Small intestine (tissue), 7 donors: ENCODE measurements around the gene MYOG. TPM values are rescaled to one million over a fixed set of nuclear protein-coding genes. Genes with fewer than 3 reads are reported as not detected.
A peak's percentile ranks its signal among the peaks of the same experiment; 100 is the strongest.

ENCODE experiments used
- DNase-seq, 2 donors: peaks; one replicate each; pipeline versions ENCODE4 v3.0.0 to v3.0.0-alpha.2; 2013
- FAIRE-seq: peaks from 2 replicates; lab custom pipeline; 2012; peaks lifted over from hg19 to GRCh38; lab: Jason Lieb, UNC
- H3K27ac ChIP-seq, 3 donors: one replicate each; pipeline ENCODE4 v1.5.1; 2013; ENCODE audit warnings: low read length in 2 of 3, mild to moderate bottlenecking in 2 of 3, control low read depth in 1 of 3, inconsistent platforms in 1 of 3, low read depth in 1 of 3, moderate library complexity in 1 of 3
- H3K27me3 ChIP-seq, 3 donors: one replicate each; pipeline ENCODE4 v1.6.1; 2013; ENCODE audit warnings: low read length in 3 of 3, inconsistent platforms in 1 of 3; ENCODE audit not compliant: control insufficient read depth in 3 of 3, insufficient read depth in 3 of 3
- H3K36me3 ChIP-seq, 3 donors: one replicate each; pipeline ENCODE4 v1.6.1; 2013; ENCODE audit warnings: low read length in 3 of 3, inconsistent platforms in 1 of 3, low read depth in 1 of 3, mild to moderate bottlenecking in 1 of 3, moderate library complexity in 1 of 3; ENCODE audit not compliant: control insufficient read depth in 3 of 3, insufficient read depth in 2 of 3
- H3K4me1 ChIP-seq, 3 donors: one replicate each; pipeline ENCODE4 v1.6.1; 2013; ENCODE audit warnings: low read length in 2 of 3, inconsistent platforms in 1 of 3, low read depth in 1 of 3, mild to moderate bottlenecking in 1 of 3, moderate library complexity in 1 of 3; ENCODE audit not compliant: control insufficient read depth in 3 of 3, insufficient read depth in 2 of 3
- H3K4me3 ChIP-seq, 3 donors: one replicate each; pipeline ENCODE4 v1.5.1; 2013; ENCODE audit warnings: low read length in 3 of 3, control low read depth in 1 of 3, inconsistent platforms in 1 of 3, low read depth in 1 of 3, mild to moderate bottlenecking in 1 of 3, moderate library complexity in 1 of 3
- H3K9me3 ChIP-seq, 2 donors: one replicate each; pipeline ENCODE4 v1.6.1; 2013; ENCODE audit warnings: low read depth in 1 of 2, low read length in 1 of 2; ENCODE audit not compliant: control insufficient read depth in 2 of 2, insufficient read depth in 1 of 2
- WGBS, 3 donors: extraction: QIAGEN DNeasy Blood & Tissue Kit; methylation state at CpG; one replicate each; pipeline ENCODE4 v1.1.7; 2013; 5-methylcytosine and 5-hydroxymethylcytosine counted together
- polyA plus RNA-seq, 4 donors: library from polyadenylated mRNA; stranded (reverse) in 3 of 4; unstranded in 1 of 4; fragments of 200-250 nt in 3 of 4; fragments of 120-200 nt in 1 of 4; gene quantifications; one replicate each; pipeline versions ENCODE4 v1.2.1 to v1.2.3, GENCODE V29; 2013
- donor health status: healthy with polysubstance abuse.
- donor health status: control.
- donor health status: control.
- donor health status: Bipolar disorder and iron deficiency.
- donor health status: healthy.

MYOG gene
- polyA plus RNA-seq, 4 donors: 1.5 TPM; not detected in 3

DNA sequence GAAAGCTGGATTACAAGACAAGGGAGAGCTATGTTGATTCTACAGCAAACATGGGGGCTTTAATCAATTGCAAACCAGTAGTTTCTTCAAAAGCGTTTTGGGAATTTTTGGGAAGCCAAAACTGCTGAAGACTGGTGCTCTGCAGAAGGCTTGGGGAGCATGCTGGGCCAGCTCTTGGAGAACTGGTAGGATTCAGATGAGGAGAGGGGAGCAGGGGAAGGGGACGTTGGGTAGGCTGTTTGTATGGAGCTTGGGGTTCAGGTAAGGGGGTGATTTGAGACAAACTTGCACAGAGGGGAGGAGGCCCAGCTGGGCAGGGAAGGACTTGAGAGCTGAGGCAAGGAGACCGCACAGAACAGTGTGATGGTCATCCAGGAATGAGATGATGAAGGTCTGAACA is 2.6 kb upstream of the MYOG start:
- no peaks in the 10 kb centered on the region for H3K4me1 ChIP-seq
- WGBS, 3 donors: 84 to 86% (median 85%) methylated on average over 3 of the region's 3 CpGs
- FAIRE-seq (no peak), DNase-seq (no peak)
- H3K27me3 ChIP-seq: peaks cover 0 to 20% (median 7%) of the 10 kb centered on the region in 3 donors
- H3K9me3 ChIP-seq: no peaks in the 10 kb centered on the region
- H3K36me3 ChIP-seq: no peaks in the 10 kb centered on the region
- no peak overlapping the region for H3K4me3 ChIP-seq
- H3K27ac ChIP-seq: no peak overlapping the region

DNA sequence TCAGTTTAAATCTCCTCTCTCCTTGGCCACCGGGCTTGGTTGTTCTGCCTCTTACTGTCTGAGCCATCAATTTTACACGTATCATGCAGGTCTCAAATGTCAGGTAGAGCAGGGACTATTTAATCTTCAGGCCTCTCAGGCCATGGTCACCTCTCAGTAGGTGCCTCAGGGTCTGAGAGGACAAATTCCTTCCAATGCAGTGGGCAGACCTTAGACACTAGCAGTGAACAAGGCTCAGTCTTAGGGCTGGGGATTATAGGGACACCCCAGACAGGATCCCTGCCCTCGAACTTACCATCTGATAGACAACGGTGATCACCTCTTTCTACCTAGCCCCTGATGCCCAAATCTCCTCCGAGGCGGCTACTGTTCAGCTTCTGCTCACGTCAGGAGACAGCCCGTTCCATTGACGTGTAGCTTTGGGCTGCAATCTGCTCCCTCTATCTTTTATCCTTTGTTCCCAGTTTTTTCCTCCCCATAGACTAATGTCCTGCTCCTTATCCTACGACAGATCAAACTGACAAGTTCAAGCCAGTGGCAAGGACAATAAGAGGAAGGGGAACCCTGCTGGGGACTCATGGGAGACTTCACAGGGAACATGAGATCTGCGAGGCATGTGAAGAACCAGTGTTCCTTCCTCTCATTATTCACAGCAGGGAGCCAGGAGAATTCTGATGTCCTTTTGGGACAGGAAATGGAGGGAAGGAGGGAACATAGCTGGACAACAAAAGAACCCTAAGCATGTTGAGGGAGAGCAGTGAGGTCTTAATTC is 1.4 kb upstream of the MYOG start:
- Histone ChIP-seq H3K4me3 (no peak overlapping the region), H3K4me1 (no peaks in the 10 kb centered on the region), H3K27ac (no peak overlapping the region), H3K36me3 (no peaks in the 10 kb centered on the region), H3K27me3 (peaks cover 0 to 29% (median 4%) of the 10 kb centered on the region in 3 donors), H3K9me3 (no peaks in the 10 kb centered on the region)
- DNase-seq (no peak), FAIRE-seq (no peak)
- WGBS, 3 donors: 80 to 84% (median 83%) methylated on average over 11 of the region's 11 CpGs

DNA sequence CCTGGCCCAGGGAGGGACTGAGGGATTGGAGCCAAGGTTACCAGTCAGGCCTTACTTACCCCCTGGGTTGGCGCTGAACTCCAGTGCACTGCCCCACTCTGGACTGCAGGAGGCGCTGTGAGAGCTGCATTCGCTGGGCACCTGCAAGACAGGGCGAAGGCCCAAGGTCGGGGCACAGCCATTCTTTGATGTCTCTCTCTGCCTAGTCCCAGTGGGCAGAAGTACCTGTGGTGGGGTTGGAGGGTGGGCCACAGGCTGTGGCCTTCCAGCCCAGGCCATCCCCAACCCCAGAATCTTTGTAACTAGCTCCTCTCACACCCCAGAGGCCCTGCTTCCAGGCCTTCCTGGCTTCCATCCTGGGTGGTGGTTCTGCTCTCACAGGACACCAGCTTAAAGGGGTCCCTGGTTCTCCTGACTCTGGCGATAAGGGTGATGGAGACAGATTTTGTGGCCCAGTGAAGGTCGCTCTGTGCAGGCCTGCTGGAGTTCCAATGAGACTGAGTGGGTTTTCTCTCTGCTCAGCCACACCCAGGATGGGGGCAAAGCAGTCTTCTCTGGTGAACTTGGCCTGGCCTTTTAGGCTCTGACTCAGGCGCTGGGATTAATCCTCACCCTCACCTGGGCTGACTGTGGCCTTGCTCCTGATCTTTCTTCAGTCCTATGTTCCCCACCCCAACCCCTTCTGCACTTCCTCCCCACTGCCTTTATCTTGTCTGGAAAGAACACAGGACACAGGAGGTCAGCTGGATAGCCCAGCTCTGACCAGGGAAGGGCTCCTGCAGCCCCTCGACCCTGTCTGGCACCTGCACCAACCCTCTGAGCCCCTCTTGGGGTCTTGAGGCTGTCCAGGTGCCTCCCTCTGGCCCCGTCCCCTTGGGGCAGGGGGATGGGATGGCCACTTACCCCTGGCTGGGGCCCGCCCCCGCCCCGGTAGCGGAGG is 954 bp downstream of the MYOG start:
- DNase-seq: peak in 1 of 2 donors; percentile 11

DNA sequence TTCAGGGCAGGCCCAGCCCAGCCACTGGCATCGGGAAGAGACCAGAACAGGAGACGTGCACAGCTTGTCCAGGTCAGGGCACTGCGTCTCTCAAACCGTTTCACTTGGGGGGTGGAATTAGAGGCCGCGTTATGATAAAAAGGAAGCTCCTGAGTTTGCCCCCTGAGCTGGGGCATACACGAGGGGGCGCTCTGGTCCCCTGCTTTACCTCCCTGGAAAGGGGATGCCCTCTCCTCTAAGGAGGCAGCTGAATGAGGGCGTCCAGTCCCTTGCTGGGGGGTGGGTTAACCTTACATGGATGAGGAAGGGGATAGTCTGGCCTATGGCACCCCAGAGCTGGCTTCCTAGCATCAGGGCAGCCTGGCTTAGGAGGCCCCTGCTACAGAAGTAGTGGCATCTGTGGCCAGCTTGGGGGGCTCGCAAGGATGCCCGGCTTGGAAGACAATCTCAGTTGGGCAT is 2.3 kb downstream of the MYOG start:
- WGBS, 3 donors: 80 to 87% (median 81%) methylated on average over 11 of the region's 11 CpGs
- Histone ChIP-seq H3K36me3 (no peaks in the 10 kb centered on the region), H3K27ac (no peak overlapping the region), H3K4me3 (no peak overlapping the region), H3K9me3 (no peaks in the 10 kb centered on the region), H3K27me3 (peaks cover 0 to 32% (median 0%) of the 10 kb centered on the region in 3 donors), H3K4me1 (no peaks in the 10 kb centered on the region)
- no peak for FAIRE-seq
- DNase-seq: no peak

More for the DNA sequence above, 954 bp downstream of the MYOG start:
- Histone ChIP-seq H3K4me3 (no peak overlapping the region), H3K27ac (no peak overlapping the region), H3K27me3 (peaks cover 0 to 36% (median 2%) of the 10 kb centered on the region in 3 donors), H3K4me1 (no peaks in the 10 kb centered on the region), H3K9me3 (no peaks in the 10 kb centered on the region), H3K36me3 (no peaks in the 10 kb centered on the region)
- 77 to 86% (median 79%) methylated on average over 14 of the region's 14 CpGs for WGBS, 3 donors
- no peak for FAIRE-seq

DNA sequence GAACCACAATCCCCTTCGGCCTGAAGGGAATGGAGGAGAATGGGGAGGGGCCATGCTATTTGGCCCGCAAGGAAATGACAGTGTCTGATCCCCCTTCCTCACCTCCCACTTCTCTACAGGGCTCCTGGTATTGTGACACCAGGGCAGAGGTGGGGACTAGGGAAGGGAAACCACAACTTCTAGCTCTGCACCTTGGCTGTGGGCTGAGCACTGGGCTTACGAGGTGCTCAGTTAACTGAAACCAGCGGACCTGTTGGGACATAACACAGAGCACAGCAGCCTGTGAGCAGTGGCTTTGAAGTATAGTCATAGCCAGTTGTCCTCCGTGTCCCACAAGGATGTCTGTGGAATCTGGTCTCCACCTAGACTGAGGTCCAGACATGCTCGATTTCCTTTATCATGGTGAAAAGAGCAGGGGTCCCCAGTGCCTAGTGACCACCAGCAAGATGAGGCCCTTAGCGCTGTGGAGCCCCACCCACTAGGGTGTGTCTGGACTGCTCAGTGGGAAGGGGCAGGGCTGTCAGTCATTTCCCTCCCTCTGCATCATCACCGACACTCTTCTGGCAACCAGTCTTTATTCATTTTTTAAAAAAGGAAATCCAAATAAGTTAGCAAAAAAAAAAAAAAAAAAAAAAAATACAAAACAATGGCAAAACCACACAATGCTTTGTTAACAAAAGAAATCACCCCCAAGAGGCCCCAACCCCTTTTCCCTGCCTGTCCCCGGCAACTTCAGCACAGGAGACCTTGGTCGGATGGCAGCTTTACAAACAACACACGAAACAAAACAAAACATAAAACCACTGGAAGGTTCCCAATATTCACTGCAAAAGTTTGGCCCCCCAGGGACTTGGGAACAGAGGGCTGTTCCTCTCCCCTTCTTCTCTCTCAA is 3.0 kb downstream of the MYOG start:
- Histone ChIP-seq H3K9me3 (no peaks in the 10 kb centered on the region), H3K27ac (no peak overlapping the region), H3K36me3 (no peaks in the 10 kb centered on the region), H3K27me3 (peaks cover 0 to 35% (median 0%) of the 10 kb centered on the region in 3 donors), H3K4me1 (no peaks in the 10 kb centered on the region), H3K4me3 (no peak overlapping the region)
- FAIRE-seq (no peak), DNase-seq (no peak)
- 52 to 63% (median 62%) methylated on average over 11 of the region's 11 CpGs for WGBS, 3 donors

DNA sequence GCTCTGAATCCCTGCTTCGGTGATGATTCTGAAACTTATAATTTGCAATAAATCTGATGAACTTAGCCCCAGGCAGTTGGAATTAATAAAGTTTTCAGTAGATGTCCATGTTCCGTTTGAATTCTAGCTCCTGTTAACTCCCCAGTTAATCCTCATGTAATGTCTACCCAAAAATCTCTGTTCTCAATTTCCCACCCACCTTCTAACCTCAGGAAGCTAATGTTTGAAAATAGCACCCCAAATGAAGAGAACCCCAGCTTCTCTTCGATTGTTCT is 3.6 kb downstream of the MYOG start:
- 53 to 68% (median 54%) methylated on average over 3 of the region's 3 CpGs for WGBS, 3 donors
- no peaks in the 10 kb centered on the region for H3K4me1 ChIP-seq
- no peak overlapping the region for H3K27ac ChIP-seq
- FAIRE-seq: no peak
- H3K27me3 ChIP-seq: peaks cover 0 to 42% (median 0%) of the 10 kb centered on the region in 3 donors
- H3K36me3 ChIP-seq: no peaks in the 10 kb centered on the region
- no peaks in the 10 kb centered on the region for H3K9me3 ChIP-seq
- no peak for DNase-seq
- no peak overlapping the region for H3K4me3 ChIP-seq

DNA sequence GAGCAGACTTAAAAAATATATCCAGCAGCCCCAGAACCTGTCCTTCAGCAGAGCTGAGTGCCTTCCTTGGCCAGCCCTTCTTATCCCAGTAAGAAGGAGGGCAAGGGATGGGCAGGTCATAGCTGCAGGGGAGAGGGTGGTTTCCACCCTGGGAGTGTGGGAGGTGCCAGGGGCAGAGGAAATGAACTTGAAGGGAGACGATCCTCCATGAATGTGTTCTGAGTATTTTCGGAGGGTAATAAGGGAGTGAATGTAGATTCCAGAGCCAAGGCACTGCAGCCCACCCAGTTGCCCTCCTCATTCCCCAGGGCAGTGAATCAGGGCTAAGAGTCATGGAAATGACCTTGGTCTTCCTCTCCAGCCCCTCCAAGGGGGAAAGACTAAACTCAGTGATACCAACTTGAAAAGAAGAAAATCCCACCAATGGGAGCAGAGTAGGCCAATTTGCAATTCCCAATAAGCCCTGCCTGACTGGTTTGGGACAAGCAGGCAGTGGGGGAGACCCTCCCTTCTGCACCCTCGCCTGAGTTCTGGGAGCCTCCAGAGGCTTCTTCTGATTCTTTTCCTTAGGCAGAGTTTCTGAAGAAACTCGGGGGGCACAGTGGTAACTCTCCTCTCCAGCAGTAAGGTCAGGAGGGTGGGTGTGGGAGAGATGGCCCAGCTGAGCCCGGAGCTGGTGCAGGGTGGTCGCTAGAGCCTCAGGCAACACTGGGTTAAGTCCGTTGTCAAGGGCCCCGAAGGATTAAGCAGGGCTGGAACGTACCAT is 4.2 kb downstream of the MYOG start:
- Histone ChIP-seq H3K4me1 (no peaks in the 10 kb centered on the region), H3K27me3 (peaks cover 0 to 44% (median 2%) of the 10 kb centered on the region in 3 donors), H3K27ac (no peak overlapping the region), H3K36me3 (no peaks in the 10 kb centered on the region), H3K9me3 (no peaks in the 10 kb centered on the region), H3K4me3 (no peak overlapping the region)
- DNase-seq (no peak), FAIRE-seq (no peak)
- 44 to 63% (median 56%) methylated on average over 9 of the region's 9 CpGs for WGBS, 3 donors
